HepG2 (cell line): ENCODE data around the gene CTSA. TPM values are rescaled to one million over a fixed set of nuclear protein-coding genes. Genes with fewer than 3 reads are reported as not detected.
A peak's percentile ranks its signal among the peaks of the same experiment; 100 is the strongest.

Experiments used
- CCDC6 ChIP-seq: sonication (generic); formaldehyde crosslinking; IDR thresholded peaks from 2 replicates; pipeline ENCODE4 v1.8.1; 2022; ENCODE audit warnings: mild to moderate bottlenecking, missing genetic modification reagents, moderate library complexity
- KLF9 ChIP-seq: IDR thresholded peaks from 2 replicates; pipeline ENCODE4 v1.6.1; 2016; ENCODE audit warnings: low read depth
- NFYB ChIP-seq: sonication (generic); formaldehyde crosslinking; IDR thresholded peaks from 2 replicates; pipeline ENCODE4 v1.4.0; 2020; ENCODE audit warnings: missing genetic modification reagents
- NONO ChIP-seq, 2 experiments: fragments of 450-650 bp in 1 of 2; sonication (generic) in 1 of 2; formaldehyde crosslinking in 1 of 2; IDR thresholded peaks in 1 of 2; conservative IDR thresholded peaks in 1 of 2; 2 replicates each; pipeline versions ENCODE4 v1.6.1 to v1.8.0; 2017 to 2022; ENCODE audit warnings: mild to moderate bottlenecking in 1 of 2, missing genetic modification reagents in 1 of 2, moderate library complexity in 1 of 2
- PPARG ChIP-seq: conservative IDR thresholded peaks from 2 replicates; pipeline ENCODE4 v1.6.1; 2016; ENCODE audit warnings: missing biosample characterization, missing genetic modification reagents
- PRMT3 ChIP-seq: sonication (generic); formaldehyde crosslinking; IDR thresholded peaks from 2 replicates; pipeline ENCODE4 v1.8.1; 2022; ENCODE audit warnings: low read depth, mild to moderate bottlenecking, moderate library complexity, missing genetic modification reagents, borderline replicate concordance
- REL ChIP-seq: sonication (generic); formaldehyde crosslinking; conservative IDR thresholded peaks from 2 replicates; pipeline ENCODE4 v1.8.0; 2022; ENCODE audit warnings: mild to moderate bottlenecking, missing genetic modification reagents, moderate library complexity
- SALL1 ChIP-seq: sonication (generic); formaldehyde crosslinking; IDR thresholded peaks from 2 replicates; pipeline ENCODE4 v1.8.0; 2022; ENCODE audit warnings: mild to moderate bottlenecking, missing genetic modification reagents
- TARDBP ChIP-seq: sonication (generic); formaldehyde crosslinking; IDR thresholded peaks from 2 replicates; pipeline ENCODE4 v1.8.0; 2022; ENCODE audit warnings: mild to moderate bottlenecking, missing genetic modification reagents
- TCF7 ChIP-seq: sonication (generic); IDR thresholded peaks from 2 replicates; pipeline ENCODE4 v1.6.1; 2016; ENCODE audit warnings: antibody characterized with exemption, low read depth
- ZNF180 ChIP-seq: sonication (generic); formaldehyde crosslinking; IDR thresholded peaks from 2 replicates; pipeline ENCODE4 v1.4.0; 2020; ENCODE audit warnings: low read depth, missing genetic modification reagents, borderline replicate concordance
- ZNF292 ChIP-seq: sonication (generic); formaldehyde crosslinking; IDR thresholded peaks from 2 replicates; pipeline ENCODE4 v1.8.1; 2022; ENCODE audit warnings: mild to moderate bottlenecking, low read depth, missing genetic modification reagents, borderline replicate concordance
- ZNF781 ChIP-seq: sonication (generic); formaldehyde crosslinking; IDR thresholded peaks from 2 replicates; pipeline ENCODE4 v1.5.1; 2020; ENCODE audit warnings: borderline replicate concordance, mild to moderate bottlenecking, missing genetic modification reagents; ENCODE audit errors: not compliant biosample characterization
- ZSCAN12 ChIP-seq: sonication (generic); formaldehyde crosslinking; IDR thresholded peaks from 2 replicates; pipeline ENCODE4 v1.9.0; 2021; ENCODE audit warnings: mild to moderate bottlenecking, missing genetic modification reagents
- polyA plus RNA-seq, 8 experiments: library from polyadenylated mRNA; depleted of rRNA in 3 of 8; stranded (reverse) in 7 of 8; unstranded in 1 of 8; fragments of >200 nt; fragmentation: Illumina TruSeq in 4 of 8; extraction: Trizol in 4 of 8; gene quantifications; 2 replicates each; pipeline versions ENCODE4 v1.2.1 to v1.2.3, GENCODE V29; 2011 to 2016; ENCODE audit warnings: low read depth in 4 of 8, missing spikeins in 1 of 8, mixed read lengths in 1 of 8; ENCODE audit not compliant: insufficient read depth in 1 of 8
- total RNA-seq, 5 experiments: library from RNA; depleted of rRNA; stranded (reverse); fragments of >200 nt; fragmentation: Illumina TruSeq; extraction: Trizol; gene quantifications; 2 replicates each; pipeline ENCODE4 v1.2.3, GENCODE V29; 2016; ENCODE audit warnings: low read depth in 1 of 5
- TF ChIP-seq, protein P1 (sequence below): sonication (generic); formaldehyde crosslinking; conservative IDR thresholded peaks from 2 replicates; pipeline ENCODE4 v1.8.0; 2022; ENCODE audit warnings: missing genetic modification reagents
- TF ChIP-seq, protein P2 (sequence below): IDR thresholded peaks from 2 replicates; pipeline ENCODE4 v1.6.1; 2012; ENCODE audit warnings: inconsistent platforms
- TF ChIP-seq, protein P3 (sequence below): sonication (generic); formaldehyde crosslinking; IDR thresholded peaks from 2 replicates; pipeline ENCODE4 v1.4.0; 2020; ENCODE audit warnings: missing genetic modification reagents
- TF ChIP-seq, protein P4 (sequence below): sonication (generic); formaldehyde crosslinking; IDR thresholded peaks from 2 replicates; pipeline ENCODE4 v1.4.0; 2020; ENCODE audit warnings: mild to moderate bottlenecking, missing genetic modification reagents
- TF ChIP-seq, protein P5 (sequence below): sonication (generic); formaldehyde crosslinking; IDR thresholded peaks from 2 replicates; pipeline ENCODE4 v1.8.1; 2023; ENCODE audit warnings: mild to moderate bottlenecking, moderate library complexity, missing genetic modification reagents
- TF ChIP-seq, protein P6 (sequence below): sonication (generic); formaldehyde crosslinking; IDR thresholded peaks from 2 replicates; pipeline ENCODE4 v1.4.0; 2020; ENCODE audit warnings: missing genetic modification reagents

Gene CTSA
- total and polyA plus RNA-seq, 2 of the 13 experiments (the other 11 are each of a cell fraction or from before 2014, with no cell fraction given), result 202 to 231 TPM

DNA sequence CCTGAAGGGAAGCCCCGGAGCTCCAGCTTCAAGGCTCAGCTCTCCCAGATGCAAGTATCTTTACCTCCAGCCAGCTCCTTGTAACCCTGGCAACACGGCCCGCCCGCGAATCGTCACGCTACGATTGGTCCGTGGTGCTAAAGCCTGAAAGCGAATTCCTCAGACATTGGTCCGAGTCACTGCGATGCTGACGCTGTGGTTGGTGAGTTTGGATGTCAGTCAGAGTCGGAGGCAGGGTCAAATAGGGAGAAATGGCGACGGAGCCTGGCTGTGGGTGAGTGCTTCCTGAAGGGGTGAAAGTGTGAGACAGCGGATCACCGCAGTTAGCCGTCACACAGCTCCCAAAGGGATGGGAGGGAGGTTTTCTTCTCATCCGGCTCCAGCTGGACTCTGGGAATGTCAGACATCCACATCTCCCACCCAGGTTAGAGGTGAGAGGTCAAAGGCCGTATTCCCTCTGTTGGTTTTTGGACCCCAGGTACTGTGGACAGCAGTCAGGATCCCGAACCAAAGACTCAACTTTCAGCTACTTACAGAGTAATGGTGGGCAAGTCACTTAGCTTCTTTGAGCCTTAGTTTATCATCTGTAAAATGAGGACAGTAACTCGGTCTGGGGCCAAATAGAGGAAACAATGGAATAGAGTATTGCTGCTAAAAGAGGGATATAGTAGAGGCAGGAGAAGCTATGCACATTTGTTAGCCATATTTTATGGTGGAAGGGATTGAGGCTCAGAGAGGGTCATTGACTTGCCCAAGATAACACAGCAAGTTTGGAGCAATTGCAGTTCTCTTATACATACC is 9.9 kb upstream of the CTSA start, which contains the start of gene ZSWIM1 (continued):
- TF ChIP-seq, protein P1, sequence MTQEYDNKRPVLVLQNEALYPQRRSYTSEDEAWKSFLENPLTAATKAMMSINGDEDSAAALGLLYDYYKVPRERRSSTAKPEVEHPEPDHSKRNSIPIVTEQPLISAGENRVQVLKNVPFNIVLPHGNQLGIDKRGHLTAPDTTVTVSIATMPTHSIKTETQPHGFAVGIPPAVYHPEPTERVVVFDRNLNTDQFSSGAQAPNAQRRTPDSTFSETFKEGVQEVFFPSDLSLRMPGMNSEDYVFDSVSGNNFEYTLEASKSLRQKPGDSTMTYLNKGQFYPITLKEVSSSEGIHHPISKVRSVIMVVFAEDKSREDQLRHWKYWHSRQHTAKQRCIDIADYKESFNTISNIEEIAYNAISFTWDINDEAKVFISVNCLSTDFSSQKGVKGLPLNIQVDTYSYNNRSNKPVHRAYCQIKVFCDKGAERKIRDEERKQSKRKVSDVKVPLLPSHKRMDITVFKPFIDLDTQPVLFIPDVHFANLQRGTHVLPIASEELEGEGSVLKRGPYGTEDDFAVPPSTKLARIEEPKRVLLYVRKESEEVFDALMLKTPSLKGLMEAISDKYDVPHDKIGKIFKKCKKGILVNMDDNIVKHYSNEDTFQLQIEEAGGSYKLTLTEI (CRISPR knock-in tag), result no peak
- TF ChIP-seq PPARG (CRISPR knock-in tag) (peak; percentile 83), TCF7 (no peak), PRMT3 (CRISPR knock-in tag) (no peak), CCDC6 (no peak), NONO (IDR thresholded peaks at IDR 0.05) (no peak), NONO (CRISPR knock-in tag; conservative IDR thresholded peaks at IDR 0.05) (peak; percentile 84), ZNF180 (no peak), SALL1 (CRISPR knock-in tag) (peak; percentile 88), TARDBP (CRISPR knock-in tag) (peak; percentile 68; the same call in 1 of the 2 replicates), ZNF292 (CRISPR knock-in tag) (no peak; the same call in 1 of the 2 replicates), ZNF781 (CRISPR knock-in tag) (no peak), ZSCAN12 (CRISPR knock-in tag) (no peak), KLF9 (CRISPR knock-in tag) (no peak), NFYB (peak; percentile 100), REL (peak; percentile 69; the same call in 1 of the 2 replicates)
- TF ChIP-seq, protein P2, sequence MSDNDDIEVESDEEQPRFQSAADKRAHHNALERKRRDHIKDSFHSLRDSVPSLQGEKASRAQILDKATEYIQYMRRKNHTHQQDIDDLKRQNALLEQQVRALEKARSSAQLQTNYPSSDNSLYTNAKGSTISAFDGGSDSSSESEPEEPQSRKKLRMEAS, result peak; percentile 59; the same call in 1 of the 2 replicates
- TF ChIP-seq, protein P3, sequence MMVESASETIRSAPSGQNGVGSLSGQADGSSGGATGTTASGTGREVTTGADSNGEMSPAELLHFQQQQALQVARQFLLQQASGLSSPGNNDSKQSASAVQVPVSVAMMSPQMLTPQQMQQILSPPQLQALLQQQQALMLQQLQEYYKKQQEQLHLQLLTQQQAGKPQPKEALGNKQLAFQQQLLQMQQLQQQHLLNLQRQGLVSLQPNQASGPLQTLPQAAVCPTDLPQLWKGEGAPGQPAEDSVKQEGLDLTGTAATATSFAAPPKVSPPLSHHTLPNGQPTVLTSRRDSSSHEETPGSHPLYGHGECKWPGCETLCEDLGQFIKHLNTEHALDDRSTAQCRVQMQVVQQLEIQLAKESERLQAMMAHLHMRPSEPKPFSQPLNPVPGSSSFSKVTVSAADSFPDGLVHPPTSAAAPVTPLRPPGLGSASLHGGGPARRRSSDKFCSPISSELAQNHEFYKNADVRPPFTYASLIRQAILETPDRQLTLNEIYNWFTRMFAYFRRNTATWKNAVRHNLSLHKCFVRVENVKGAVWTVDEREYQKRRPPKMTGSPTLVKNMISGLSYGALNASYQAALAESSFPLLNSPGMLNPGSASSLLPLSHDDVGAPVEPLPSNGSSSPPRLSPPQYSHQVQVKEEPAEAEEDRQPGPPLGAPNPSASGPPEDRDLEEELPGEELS (CRISPR knock-in tag), result 0 out of 2 replicates have a peak, but pooled peaks have one; percentile 58
- TF ChIP-seq, protein P4, sequence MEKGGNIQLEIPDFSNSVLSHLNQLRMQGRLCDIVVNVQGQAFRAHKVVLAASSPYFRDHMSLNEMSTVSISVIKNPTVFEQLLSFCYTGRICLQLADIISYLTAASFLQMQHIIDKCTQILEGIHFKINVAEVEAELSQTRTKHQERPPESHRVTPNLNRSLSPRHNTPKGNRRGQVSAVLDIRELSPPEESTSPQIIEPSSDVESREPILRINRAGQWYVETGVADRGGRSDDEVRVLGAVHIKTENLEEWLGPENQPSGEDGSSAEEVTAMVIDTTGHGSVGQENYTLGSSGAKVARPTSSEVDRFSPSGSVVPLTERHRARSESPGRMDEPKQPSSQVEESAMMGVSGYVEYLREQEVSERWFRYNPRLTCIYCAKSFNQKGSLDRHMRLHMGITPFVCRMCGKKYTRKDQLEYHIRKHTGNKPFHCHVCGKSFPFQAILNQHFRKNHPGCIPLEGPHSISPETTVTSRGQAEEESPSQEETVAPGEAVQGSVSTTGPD, result no peak
- TF ChIP-seq, protein P5, sequence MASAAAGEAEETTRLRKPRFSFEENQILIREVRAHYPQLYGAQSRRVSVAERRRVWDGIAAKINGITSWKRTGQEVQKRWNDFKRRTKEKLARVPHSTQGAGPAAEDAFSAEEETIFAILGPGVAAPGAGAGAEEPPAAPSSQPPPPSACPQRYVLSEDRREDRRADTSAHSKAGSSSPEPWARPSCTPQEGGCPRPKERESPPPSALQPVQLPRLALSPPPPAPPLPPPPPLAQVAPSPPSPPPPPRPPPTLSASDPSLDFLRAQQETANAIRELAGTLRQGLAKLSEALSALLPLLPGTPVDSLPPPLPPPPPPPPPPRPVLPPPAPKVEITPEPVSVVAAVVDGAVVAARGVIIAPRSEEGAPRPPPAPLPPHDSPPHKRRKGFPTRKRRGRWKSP (CRISPR knock-in tag), result no peak
- TF ChIP-seq, protein P6, sequence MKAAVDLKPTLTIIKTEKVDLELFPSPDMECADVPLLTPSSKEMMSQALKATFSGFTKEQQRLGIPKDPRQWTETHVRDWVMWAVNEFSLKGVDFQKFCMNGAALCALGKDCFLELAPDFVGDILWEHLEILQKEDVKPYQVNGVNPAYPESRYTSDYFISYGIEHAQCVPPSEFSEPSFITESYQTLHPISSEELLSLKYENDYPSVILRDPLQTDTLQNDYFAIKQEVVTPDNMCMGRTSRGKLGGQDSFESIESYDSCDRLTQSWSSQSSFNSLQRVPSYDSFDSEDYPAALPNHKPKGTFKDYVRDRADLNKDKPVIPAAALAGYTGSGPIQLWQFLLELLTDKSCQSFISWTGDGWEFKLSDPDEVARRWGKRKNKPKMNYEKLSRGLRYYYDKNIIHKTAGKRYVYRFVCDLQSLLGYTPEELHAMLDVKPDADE (CRISPR knock-in tag), result no peak
